ENCODE results near the gene ARMH1. TPM values are rescaled to one million over a fixed set of nuclear protein-coding genes. Genes with fewer than 3 reads are reported as not detected.

ARMH1 gene
- total and polyA plus RNA-seq, 3 donors from 2014 or later = 17.4 to 42.9 (median 29.7) TPM

- WGBS, 2 donors = 91 to 98% methylated on average over 4 of the region's 4 CpGs
- intact Hi-C loops (cut with DNase I; ENCODE audit: low total_unique reads) = no loop called here
These were observed 14.9 kb upstream of the ARMH1 start for GRCh38 chr1:44659566-44659965.

DNA sequence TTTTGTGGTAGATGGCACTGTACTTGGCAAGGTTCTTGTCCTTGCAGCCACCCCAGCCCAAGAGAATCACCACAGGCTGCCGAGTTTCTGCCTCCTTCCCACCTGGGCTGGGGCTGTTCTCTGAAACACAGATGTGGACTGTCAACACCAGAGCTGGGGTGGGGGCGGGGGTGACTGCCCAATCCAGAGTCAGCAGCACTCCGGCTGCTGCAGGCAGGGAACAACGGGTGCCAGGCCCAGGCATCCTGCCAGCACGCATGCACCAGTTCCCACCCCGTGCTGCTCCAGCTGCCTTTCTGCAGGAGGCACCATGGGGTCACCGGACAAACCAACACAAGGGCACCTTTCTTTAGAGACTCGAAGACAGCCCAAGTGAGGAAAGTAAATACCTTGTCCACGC lies 14.3 kb upstream of the ARMH1 start:
- no peaks in the 10 kb centered on the region for H3K9me3 ChIP-seq
- no peak overlapping the region for H3K27ac ChIP-seq
- no peaks in the 10 kb centered on the region for H3K27me3 ChIP-seq
- H3K4me1 ChIP-seq = peaks cover 4% of the 10 kb centered on the region
- H3K4me3 ChIP-seq = no peak overlapping the region
- peak; percentile 77 for DNase-seq
- intact Hi-C loops (cut with DNase I; ENCODE audit: low total_unique reads) = no loop called here
- WGBS, 2 donors = 52 to 88% methylated on average over 2 to 9 of the region's 9 CpGs
- no peak for TF ChIP-seq CTCF (IDR thresholded peaks at IDR 0.05)
- no peak for TF ChIP-seq POLR2A (IDR thresholded peaks at IDR 0.05)
- no peaks in the 10 kb centered on the region for H3K36me3 ChIP-seq (ENCODE audit: low read depth, missing control alignments)

More at GRCh38 chr1:44659566-44659965, 14.9 kb upstream of the ARMH1 start:
- TF ChIP-seq CTCF (IDR thresholded peaks at IDR 0.05) (no peak), POLR2A (IDR thresholded peaks at IDR 0.05) (no peak)
- no peaks in the 10 kb centered on the region for H3K36me3 ChIP-seq (ENCODE audit: low read depth, missing control alignments)
- H3K27ac ChIP-seq = no peak overlapping the region
- DNase-seq = no peak
- H3K9me3 ChIP-seq = no peaks in the 10 kb centered on the region
- no peaks in the 10 kb centered on the region for H3K27me3 ChIP-seq
- H3K4me1 ChIP-seq = peaks cover 4% of the 10 kb centered on the region
- H3K4me3 ChIP-seq = no peak overlapping the region

DNA sequence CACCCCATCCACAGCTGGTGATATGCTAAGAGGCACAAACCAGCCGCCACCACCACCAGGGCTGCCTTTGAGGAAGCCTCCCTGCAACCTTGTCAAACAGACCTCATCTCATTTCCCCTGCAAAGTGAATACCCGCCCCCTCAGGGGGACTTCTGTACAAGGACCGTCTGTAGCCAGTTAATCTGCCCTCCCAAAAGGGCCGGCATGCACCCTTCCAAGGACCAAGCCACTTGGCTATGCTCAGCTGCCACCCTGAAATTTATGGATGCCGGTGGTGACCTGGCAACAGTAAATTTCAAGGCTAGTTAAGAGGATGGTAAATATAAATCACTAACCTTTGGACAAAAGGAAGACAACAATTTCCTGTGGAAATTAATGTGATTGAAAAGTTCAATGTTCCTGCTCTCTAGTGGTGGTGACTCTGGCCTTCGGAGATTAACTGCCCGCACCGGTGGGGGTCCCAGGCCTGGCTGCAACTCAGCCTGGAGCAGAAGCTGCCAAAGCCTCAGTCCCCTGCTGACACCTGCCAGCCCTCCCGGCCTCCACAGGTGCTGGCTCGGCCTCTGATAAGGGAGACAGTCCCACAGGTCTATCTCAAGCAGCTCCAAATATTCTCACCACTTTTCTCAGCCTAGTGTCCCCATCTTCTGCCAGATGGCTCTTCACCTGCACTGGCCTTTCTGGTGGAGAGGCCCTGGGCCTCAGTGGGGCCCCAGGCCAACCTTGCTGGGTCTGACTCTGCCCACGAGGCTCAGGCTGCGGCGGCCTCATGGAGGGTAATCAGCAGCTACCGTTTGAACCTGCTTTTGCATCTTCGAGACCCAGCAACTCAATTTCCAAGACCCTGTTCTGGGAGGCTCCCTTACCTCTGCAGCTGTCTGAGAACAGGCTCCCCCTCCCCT lies 12.5 kb upstream of the ARMH1 start:
- Histone ChIP-seq H3K36me3 (ENCODE audit: low read depth, missing control alignments) (no peaks in the 10 kb centered on the region), H3K4me3 (no peak overlapping the region), H3K27me3 (no peaks in the 10 kb centered on the region), H3K4me1 (peaks cover 4% of the 10 kb centered on the region), H3K27ac (no peak overlapping the region), H3K9me3 (no peaks in the 10 kb centered on the region)
- 76 to 80% methylated on average over 15 of the region's 15 CpGs for WGBS, 2 donors
- intact Hi-C loops (cut with DNase I; ENCODE audit: low total_unique reads) = no loop called here
- TF ChIP-seq POLR2A (IDR thresholded peaks at IDR 0.05) (no peak), CTCF (IDR thresholded peaks at IDR 0.05) (no peak)
- no peak for DNase-seq

DNA sequence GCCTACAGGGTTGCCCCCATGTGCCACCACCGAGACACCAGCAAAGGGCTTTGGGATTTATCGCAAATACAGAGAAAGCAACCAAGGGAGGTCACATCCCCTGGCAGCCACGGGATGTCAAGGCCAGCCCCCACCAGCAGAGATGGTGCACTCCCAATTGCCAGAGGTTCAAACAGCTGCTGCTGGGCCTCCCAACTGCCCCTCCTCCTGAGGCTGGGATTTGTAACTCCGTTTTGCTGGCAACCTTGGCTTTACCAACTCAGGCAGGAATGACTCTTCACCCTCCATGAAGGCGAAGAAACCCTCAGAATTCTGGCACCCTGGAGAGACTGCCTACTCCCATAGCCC lies 11.9 kb upstream of the ARMH1 start:
- no peak overlapping the region for H3K27ac ChIP-seq
- no peak for DNase-seq

More for the DNA sequence above, 11.9 kb upstream of the ARMH1 start:
- H3K27me3 ChIP-seq = no peaks in the 10 kb centered on the region
- no peaks in the 10 kb centered on the region for H3K9me3 ChIP-seq
- intact Hi-C loops (cut with DNase I; ENCODE audit: low total_unique reads) = no loop called here
- H3K4me1 ChIP-seq = peaks cover 4% of the 10 kb centered on the region
- TF ChIP-seq CTCF (IDR thresholded peaks at IDR 0.05) (no peak), POLR2A (IDR thresholded peaks at IDR 0.05) (no peak)
- H3K36me3 ChIP-seq (ENCODE audit: low read depth, missing control alignments) = no peaks in the 10 kb centered on the region
- H3K4me3 ChIP-seq = no peak overlapping the region
- WGBS, 2 donors = 57 to 86% methylated on average over 3 to 5 of the region's 5 CpGs

Measured in testis (tissue), 3 donors.